HepG2 (cell line): ENCODE data around the gene PPP1CA. TPM values are rescaled to one million over a fixed set of nuclear protein-coding genes. Genes with fewer than 3 reads are reported as not detected.

Experiments
- ATAC-seq: fragments of 200-7000 bp; cut with Tn5 transposase; 3 replicates; pipeline ENCODE4 v1.9.1; 2020; ENCODE audit warnings: mild to moderate bottlenecking, moderate library complexity
- BruUV-seq: library from RNA; stranded (reverse); fragments of 400-500 nt; replicated peaks from 2 replicates; lab custom pipeline; 2021; lab: Mats Ljungman, UMichigan
- CTCF ChIA-PET: fragments of 300-600 bp; formaldehyde crosslinking; extraction: SDS; loops from one replicate; lab custom pipeline; 2021; ENCODE audit warnings: low total read pairs, inconsistent platforms, low intra/inter-chr PET ratio; lab: Yijun Ruan, JAX
- POLR2A ChIA-PET: fragments of 350-600 bp; sonication (Branson Sonifier 250); formaldehyde crosslinking; loops from one replicate; lab custom pipeline; 2020; ENCODE audit warnings: antibody characterized with exemption, inconsistent platforms; lab: Yijun Ruan, JAX
- DNase-seq: peaks from one replicate; pipeline ENCODE4 v3.0.0-alpha.2; 2015; ENCODE audit warnings: low spot score
- FAIRE-seq: peaks from 3 replicates; lab custom pipeline; 2011; peaks lifted over from hg19 to GRCh38; lab: Jason Lieb, UNC
- H2AFZ ChIP-seq: one replicate; pipeline ENCODE4 v1.6.1; 2011; ENCODE audit warnings: low read length, inconsistent platforms
- H3K27ac ChIP-seq: fragments of 300-600 bp; 3 replicates; pipeline ENCODE4 v1.8.0; 2011; ENCODE audit warnings: mixed run types, mild to moderate bottlenecking, mixed read lengths, low read length, inconsistent platforms; ENCODE audit not compliant: insufficient read depth; ENCODE audit errors: extremely low read length
- H3K27me3 ChIP-seq, 2 experiments: fragments of 200-600 bp in 1 of 2; 2 replicates in 1 of 2; 3 replicates in 1 of 2; pipeline versions ENCODE4 v1.6.0 to v1.8.0; 2011; ENCODE audit warnings: low read length in 2 of 2, mild to moderate bottlenecking in 2 of 2, moderate library complexity in 2 of 2, inconsistent platforms in 1 of 2; ENCODE audit not compliant: insufficient read depth in 2 of 2, control insufficient read depth in 1 of 2
- H3K36me3 ChIP-seq, 2 experiments: fragments of 200-600 bp in 1 of 2; replicated peaks in 1 of 2; 2 replicates in 1 of 2; 3 replicates in 1 of 2; pipeline versions ENCODE4 v1.5.1 to v1.8.0; 2011; ENCODE audit warnings: low read length in 2 of 2, inconsistent platforms in 1 of 2; ENCODE audit not compliant: insufficient read depth in 2 of 2, control insufficient read depth in 1 of 2
- H3K4me1 ChIP-seq: 2 replicates; pipeline ENCODE4 v1.5.1; 2012; ENCODE audit warnings: low read length, inconsistent platforms; ENCODE audit not compliant: insufficient read depth
- H3K4me2 ChIP-seq: 2 replicates; pipeline ENCODE4 v1.6.0; 2011; ENCODE audit warnings: low read depth, low read length, inconsistent platforms
- H3K4me3 ChIP-seq, 3 experiments: fragments of 200-600 bp in 1 of 3; sonication (generic), shearing (Covaris generic) in 1 of 3; replicated peaks in 1 of 3; 2 replicates each; pipeline ENCODE4 v1.5.1; 2011 to 2016; ENCODE audit warnings: low read length in 3 of 3, inconsistent platforms in 2 of 3, low read depth in 2 of 3, mild to moderate bottlenecking in 2 of 3, control low read depth in 1 of 3, mixed read lengths in 1 of 3; ENCODE audit not compliant: insufficient read depth in 1 of 3
- H3K79me2 ChIP-seq: one replicate; pipeline ENCODE4 v1.6.1; 2011; ENCODE audit warnings: low read length, inconsistent platforms; ENCODE audit not compliant: insufficient read depth
- H3K9ac ChIP-seq: 2 replicates; pipeline ENCODE4 v1.6.0; 2011; ENCODE audit warnings: mild to moderate bottlenecking, low read depth, low read length, inconsistent platforms; ENCODE audit not compliant: insufficient read depth
- H3K9me3 ChIP-seq: 2 replicates; pipeline ENCODE4 v1.5.1; 2012; ENCODE audit warnings: mild to moderate bottlenecking, low read length
- H4K20me1 ChIP-seq: 2 replicates; pipeline ENCODE4 v1.6.0; 2011; ENCODE audit warnings: inconsistent platforms, mild to moderate bottlenecking, low read length, moderate library complexity; ENCODE audit not compliant: insufficient read depth
- CREB3 ChIP-seq: sonication (generic); formaldehyde crosslinking; IDR thresholded peaks from 2 replicates; pipeline ENCODE4 v1.5.0; 2020; ENCODE audit warnings: missing genetic modification reagents
- EEA1 ChIP-seq: sonication (generic); formaldehyde crosslinking; IDR thresholded peaks from 2 replicates; pipeline ENCODE4 v1.5.1; 2020; ENCODE audit warnings: mild to moderate bottlenecking, missing genetic modification reagents, borderline replicate concordance
- GABPB1 ChIP-seq: IDR thresholded peaks from 2 replicates; pipeline ENCODE4 v1.6.1; 2016; ENCODE audit warnings: mild to moderate bottlenecking, missing genetic modification reagents, moderate library complexity, missing compliant biosample characterization
- PRDM10 ChIP-seq: sonication (generic); formaldehyde crosslinking; IDR thresholded peaks from 2 replicates; pipeline ENCODE4 v1.4.0; 2020; ENCODE audit warnings: low read depth, missing genetic modification reagents
- STAG1 ChIP-seq: sonication (generic); formaldehyde crosslinking; IDR thresholded peaks from 2 replicates; pipeline ENCODE4 v1.4.0; 2020; ENCODE audit warnings: missing genetic modification reagents
- WIZ ChIP-seq: sonication (generic); formaldehyde crosslinking; IDR thresholded peaks from 2 replicates; pipeline ENCODE4 v1.5.1; 2020; ENCODE audit warnings: mild to moderate bottlenecking, missing genetic modification reagents
- ZNF263 ChIP-seq: sonication (generic); formaldehyde crosslinking; IDR thresholded peaks from 2 replicates; pipeline ENCODE4 v1.4.0; 2020; ENCODE audit warnings: missing genetic modification reagents
- ZNF367 ChIP-seq: sonication (generic); formaldehyde crosslinking; IDR thresholded peaks from 2 replicates; pipeline ENCODE4 v1.4.0; 2020; ENCODE audit warnings: missing genetic modification reagents, borderline replicate concordance
- ZNF768 ChIP-seq: sonication (generic); formaldehyde crosslinking; IDR thresholded peaks from 2 replicates; pipeline ENCODE4 v1.4.0; 2020; ENCODE audit warnings: missing genetic modification reagents
- WGBS: methylation state at CpG from one replicate; pipeline ENCODE4 v1.1.6; 2017; ENCODE audit warnings: low lambda C conversion rate; 5-methylcytosine and 5-hydroxymethylcytosine counted together
- in situ Hi-C: cut with HindIII; loops from 2 replicates; pipeline ENCODE4 v1.10.0; 2017; ENCODE audit warnings: low pct_unique_long_range_greater_than_20kb; ENCODE audit not compliant: extremely low pct_ligation_motif_present
- intact Hi-C: fragments of 100-400 bp; cut with micrococcal nuclease; formaldehyde crosslinking; loops from one replicate; pipeline ENCODE4 v1.10.0; 2022; ENCODE audit not compliant: unreplicated experiment
- polyA plus RNA-seq, 8 experiments: library from polyadenylated mRNA; depleted of rRNA in 3 of 8; stranded (reverse) in 7 of 8; unstranded in 1 of 8; fragments of >200 nt; fragmentation: Illumina TruSeq in 4 of 8; extraction: Trizol in 4 of 8; gene quantifications; 2 replicates each; pipeline versions ENCODE4 v1.2.1 to v1.2.3, GENCODE V29; 2011 to 2016; ENCODE audit warnings: low read depth in 4 of 8, missing spikeins in 1 of 8, mixed read lengths in 1 of 8; ENCODE audit not compliant: insufficient read depth in 1 of 8
- total RNA-seq, 5 experiments: library from RNA; depleted of rRNA; stranded (reverse); fragments of >200 nt; fragmentation: Illumina TruSeq; extraction: Trizol; gene quantifications; 2 replicates each; pipeline ENCODE4 v1.2.3, GENCODE V29; 2016; ENCODE audit warnings: low read depth in 1 of 5
- TF ChIP-seq, protein P1 (sequence below): sonication (generic); formaldehyde crosslinking; conservative IDR thresholded peaks from 2 replicates; pipeline ENCODE4 v1.8.0; 2022; ENCODE audit warnings: missing genetic modification reagents
- TF ChIP-seq, protein P2 (sequence below): sonication (generic); formaldehyde crosslinking; IDR thresholded peaks from 2 replicates; pipeline ENCODE4 v1.5.1; 2020; ENCODE audit warnings: mild to moderate bottlenecking, missing genetic modification reagents, moderate library complexity

The PPP1CA gene
- total and polyA plus RNA-seq, 2 of the 13 experiments (the other 11 are each of a cell fraction or from before 2014, with no cell fraction given): 149 to 170 TPM

- TF ChIP-seq PRDM10 (no peak), ZNF367 (CRISPR knock-in tag) (no peak), EEA1 (CRISPR knock-in tag) (no peak), WIZ (CRISPR knock-in tag) (no peak)
These were observed 6.1 kb upstream of the PPP1CA start (continued) for GRCh38 chr11:67407688-67408163.

DNA sequence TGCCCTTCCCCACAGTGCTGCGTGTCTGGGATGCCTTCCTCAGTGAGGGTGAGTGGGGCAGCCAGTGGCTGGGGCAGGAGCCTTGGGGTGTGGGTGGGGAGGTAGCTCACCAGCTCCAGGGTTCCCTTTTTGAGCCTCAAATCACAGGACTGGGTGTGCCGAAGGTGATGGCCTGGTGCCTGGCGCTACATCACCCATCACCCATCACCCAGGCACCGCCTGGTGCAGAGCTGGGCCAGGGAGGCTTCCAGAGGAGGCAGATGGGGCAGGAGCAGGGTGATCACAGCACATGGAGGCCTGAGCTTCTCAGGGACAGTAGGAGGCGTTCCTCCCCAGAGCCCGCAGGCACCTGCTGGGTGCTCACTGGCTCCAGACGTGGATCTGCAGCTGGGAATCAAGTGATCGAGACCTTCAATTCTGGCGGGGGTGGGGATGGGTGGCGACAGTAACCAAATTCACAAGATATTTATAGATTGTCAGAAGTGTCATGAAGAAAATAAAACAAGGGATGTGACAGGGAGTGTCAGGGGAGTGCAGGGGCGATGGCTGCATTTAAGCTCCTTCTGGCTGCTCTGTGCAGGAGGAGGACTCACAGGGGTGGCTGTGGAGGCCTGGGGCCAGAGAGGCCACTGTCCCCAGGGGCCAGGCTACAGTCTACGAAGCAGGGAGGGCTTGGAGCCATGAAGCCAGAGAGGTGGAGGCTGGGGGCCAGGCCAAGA is 5.5 kb upstream of the PPP1CA start:
- Histone ChIP-seq H2AFZ (no peak overlapping the region), H3K4me3 (no peak overlapping the region), H4K20me1 (no peaks in the 10 kb centered on the region), H3K27ac (no peak overlapping the region), H3K9me3 (no peaks in the 10 kb centered on the region), H3K36me3 (no peaks in the 10 kb centered on the region), H3K27me3 (peaks cover 2 to 20% of the 10 kb centered on the region in 2 experiments; a peak in 3 of 5 replicates), H3K79me2 (no peaks in the 10 kb centered on the region), H3K9ac (no peak overlapping the region), H3K4me1 (peaks cover 72% of the 10 kb centered on the region), H3K4me2 (no peak overlapping the region)
- in situ Hi-C loops: no loop called here
- ChIA-PET POLR2A (interaction anchor here (0.6 to 2.2 kb wide), 3 partner anchors 13 to 61 kb away, joined by 3 to 8 read pairs (median 6); no protein-coding TSS in a partner anchor), CTCF (no interaction called here)
- BruUV-seq: no TSS peak
- ATAC-seq (peak; percentile 51), FAIRE-seq (no peak), DNase-seq (no peak)
- whole genome bisulfite sequencing: 8% methylated on average over 9 of the region's 12 CpGs
- intact Hi-C loops: no loop called here
- TF ChIP-seq GABPB1 (CRISPR knock-in tag): peak; percentile 17; the same call in 1 of the 2 replicates
- TF ChIP-seq CREB3 (CRISPR knock-in tag): no peak
- TF ChIP-seq, protein P1, sequence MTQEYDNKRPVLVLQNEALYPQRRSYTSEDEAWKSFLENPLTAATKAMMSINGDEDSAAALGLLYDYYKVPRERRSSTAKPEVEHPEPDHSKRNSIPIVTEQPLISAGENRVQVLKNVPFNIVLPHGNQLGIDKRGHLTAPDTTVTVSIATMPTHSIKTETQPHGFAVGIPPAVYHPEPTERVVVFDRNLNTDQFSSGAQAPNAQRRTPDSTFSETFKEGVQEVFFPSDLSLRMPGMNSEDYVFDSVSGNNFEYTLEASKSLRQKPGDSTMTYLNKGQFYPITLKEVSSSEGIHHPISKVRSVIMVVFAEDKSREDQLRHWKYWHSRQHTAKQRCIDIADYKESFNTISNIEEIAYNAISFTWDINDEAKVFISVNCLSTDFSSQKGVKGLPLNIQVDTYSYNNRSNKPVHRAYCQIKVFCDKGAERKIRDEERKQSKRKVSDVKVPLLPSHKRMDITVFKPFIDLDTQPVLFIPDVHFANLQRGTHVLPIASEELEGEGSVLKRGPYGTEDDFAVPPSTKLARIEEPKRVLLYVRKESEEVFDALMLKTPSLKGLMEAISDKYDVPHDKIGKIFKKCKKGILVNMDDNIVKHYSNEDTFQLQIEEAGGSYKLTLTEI (CRISPR knock-in tag): no peak
- TF ChIP-seq, protein P2, sequence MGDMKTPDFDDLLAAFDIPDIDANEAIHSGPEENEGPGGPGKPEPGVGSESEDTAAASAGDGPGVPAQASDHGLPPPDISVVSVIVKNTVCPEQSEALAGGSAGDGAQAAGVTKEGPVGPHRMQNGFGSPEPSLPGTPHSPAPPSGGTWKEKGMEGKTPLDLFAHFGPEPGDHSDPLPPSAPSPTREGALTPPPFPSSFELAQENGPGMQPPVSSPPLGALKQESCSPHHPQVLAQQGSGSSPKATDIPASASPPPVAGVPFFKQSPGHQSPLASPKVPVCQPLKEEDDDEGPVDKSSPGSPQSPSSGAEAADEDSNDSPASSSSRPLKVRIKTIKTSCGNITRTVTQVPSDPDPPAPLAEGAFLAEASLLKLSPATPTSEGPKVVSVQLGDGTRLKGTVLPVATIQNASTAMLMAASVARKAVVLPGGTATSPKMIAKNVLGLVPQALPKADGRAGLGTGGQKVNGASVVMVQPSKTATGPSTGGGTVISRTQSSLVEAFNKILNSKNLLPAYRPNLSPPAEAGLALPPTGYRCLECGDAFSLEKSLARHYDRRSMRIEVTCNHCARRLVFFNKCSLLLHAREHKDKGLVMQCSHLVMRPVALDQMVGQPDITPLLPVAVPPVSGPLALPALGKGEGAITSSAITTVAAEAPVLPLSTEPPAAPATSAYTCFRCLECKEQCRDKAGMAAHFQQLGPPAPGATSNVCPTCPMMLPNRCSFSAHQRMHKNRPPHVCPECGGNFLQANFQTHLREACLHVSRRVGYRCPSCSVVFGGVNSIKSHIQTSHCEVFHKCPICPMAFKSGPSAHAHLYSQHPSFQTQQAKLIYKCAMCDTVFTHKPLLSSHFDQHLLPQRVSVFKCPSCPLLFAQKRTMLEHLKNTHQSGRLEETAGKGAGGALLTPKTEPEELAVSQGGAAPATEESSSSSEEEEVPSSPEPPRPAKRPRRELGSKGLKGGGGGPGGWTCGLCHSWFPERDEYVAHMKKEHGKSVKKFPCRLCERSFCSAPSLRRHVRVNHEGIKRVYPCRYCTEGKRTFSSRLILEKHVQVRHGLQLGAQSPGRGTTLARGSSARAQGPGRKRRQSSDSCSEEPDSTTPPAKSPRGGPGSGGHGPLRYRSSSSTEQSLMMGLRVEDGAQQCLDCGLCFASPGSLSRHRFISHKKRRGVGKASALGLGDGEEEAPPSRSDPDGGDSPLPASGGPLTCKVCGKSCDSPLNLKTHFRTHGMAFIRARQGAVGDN: peak; percentile 11; the same call in 1 of the 2 replicates
- peak; percentile 86 for TF ChIP-seq ZNF263 (CRISPR knock-in tag)
- TF ChIP-seq ZNF768 (CRISPR knock-in tag): 0 out of 2 replicates have a peak, but pooled peaks have one; percentile 12
- TF ChIP-seq STAG1 (CRISPR knock-in tag): peak; percentile 45
